Mammary epithelial cell (primary cell): ENCODE results near the gene C16orf82.

Experiments
- EZH2 ChIP-seq: IDR thresholded peaks from 2 replicates; pipeline ENCODE4 v1.6.1; 2012; ENCODE audit warnings: low read length, inconsistent platforms, borderline replicate concordance
- TF ChIP-seq, protein P1 (sequence below), 2 donors: IDR thresholded peaks in 1 of 2; conservative IDR thresholded peaks in 1 of 2; 2 replicates each; pipeline ENCODE4 v1.5.1; 2011 to 2012; ENCODE audit warnings: inconsistent platforms in 2 of 2, low read length in 2 of 2, mild to moderate bottlenecking in 2 of 2, control low read depth in 1 of 2, low read depth in 1 of 2; ENCODE audit not compliant: insufficient read depth in 1 of 2; ENCODE audit errors: extremely low read depth in 1 of 2

DNA sequence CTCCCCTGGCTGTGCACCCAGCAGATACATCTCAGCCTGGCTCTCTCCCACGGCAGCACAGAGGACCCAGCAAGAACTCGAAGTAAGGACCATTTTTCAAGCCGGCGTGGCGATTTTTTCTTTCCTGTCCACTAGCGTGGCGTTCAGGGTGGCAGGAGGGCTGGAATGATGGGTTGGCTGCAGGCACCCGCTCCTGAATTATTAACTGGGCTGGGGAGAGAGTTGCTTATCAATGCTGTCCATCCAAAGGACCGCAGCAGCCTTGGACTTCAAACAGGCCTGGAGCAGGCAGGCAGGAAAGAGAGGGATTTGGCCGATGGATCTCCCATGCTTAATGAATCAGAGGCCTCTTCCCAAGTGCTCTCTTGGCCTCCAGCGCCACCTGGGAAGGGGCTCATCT is 7.0 kb downstream of the C16orf82 start:
- TF ChIP-seq, protein P1, sequence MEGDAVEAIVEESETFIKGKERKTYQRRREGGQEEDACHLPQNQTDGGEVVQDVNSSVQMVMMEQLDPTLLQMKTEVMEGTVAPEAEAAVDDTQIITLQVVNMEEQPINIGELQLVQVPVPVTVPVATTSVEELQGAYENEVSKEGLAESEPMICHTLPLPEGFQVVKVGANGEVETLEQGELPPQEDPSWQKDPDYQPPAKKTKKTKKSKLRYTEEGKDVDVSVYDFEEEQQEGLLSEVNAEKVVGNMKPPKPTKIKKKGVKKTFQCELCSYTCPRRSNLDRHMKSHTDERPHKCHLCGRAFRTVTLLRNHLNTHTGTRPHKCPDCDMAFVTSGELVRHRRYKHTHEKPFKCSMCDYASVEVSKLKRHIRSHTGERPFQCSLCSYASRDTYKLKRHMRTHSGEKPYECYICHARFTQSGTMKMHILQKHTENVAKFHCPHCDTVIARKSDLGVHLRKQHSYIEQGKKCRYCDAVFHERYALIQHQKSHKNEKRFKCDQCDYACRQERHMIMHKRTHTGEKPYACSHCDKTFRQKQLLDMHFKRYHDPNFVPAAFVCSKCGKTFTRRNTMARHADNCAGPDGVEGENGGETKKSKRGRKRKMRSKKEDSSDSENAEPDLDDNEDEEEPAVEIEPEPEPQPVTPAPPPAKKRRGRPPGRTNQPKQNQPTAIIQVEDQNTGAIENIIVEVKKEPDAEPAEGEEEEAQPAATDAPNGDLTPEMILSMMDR (conservative IDR thresholded peaks at IDR 0.05 in 1 of 2, IDR thresholded peaks at IDR 0.05 in 1 of 2; ENCODE audit: extremely low read depth in 1 of 2, insufficient read depth in 1 of 2, low read depth in 1 of 2, low read length in 2 of 2): no peak
- no peak for TF ChIP-seq EZH2
